Upper lobe of left lung (tissue), 6 donors: ENCODE data around the gene PLCH2. TPM values are rescaled to one million over a fixed set of nuclear protein-coding genes. Genes with fewer than 3 reads are reported as not detected.

ENCODE experiments used
- ATAC-seq, 2 donors: fragments of 200-7000 bp; cut with Tn5 transposase; one replicate each; pipeline ENCODE4 v1.9.1; 2022; ENCODE audit warnings: mild to moderate bottlenecking in 2 of 2, moderate library complexity in 2 of 2; ENCODE audit not compliant: low FRiP score in 2 of 2
- DNase-seq, 2 donors: peaks; one replicate each; pipeline ENCODE4 v3.0.0-alpha.2; 2019 to 2020
- H3K27ac ChIP-seq, 4 donors: fragments of 200-600 bp; sonication (generic); one replicate each; pipeline ENCODE4 v1.5.1; 2016 to 2019
- H3K27me3 ChIP-seq, 4 donors: fragments of 200-600 bp; sonication (generic); one replicate each; pipeline ENCODE4 v1.5.1; 2017 to 2019
- H3K36me3 ChIP-seq, 4 donors: fragments of 200-600 bp; sonication (generic); one replicate each; pipeline ENCODE4 v1.5.1; 2016 to 2019
- H3K4me1 ChIP-seq, 4 donors: fragments of 200-600 bp; sonication (generic); one replicate each; pipeline ENCODE4 v1.5.1; 2018 to 2019
- H3K4me3 ChIP-seq, 4 donors: fragments of 200-600 bp; sonication (generic); one replicate each; pipeline ENCODE4 v1.5.1; 2017 to 2019; ENCODE audit warnings: mild to moderate bottlenecking in 2 of 4, moderate library complexity in 1 of 4
- H3K9me3 ChIP-seq, 4 donors: fragments of 200-600 bp; sonication (generic); one replicate each; pipeline ENCODE4 v1.5.1; 2018 to 2019
- EP300 ChIP-seq, 4 donors: sonication (generic); formaldehyde crosslinking; IDR thresholded peaks; one replicate each; pipeline ENCODE4 v1.5.1; 2017; ENCODE audit warnings: antibody characterized with exemption in 4 of 4, control low read depth in 2 of 4
- POLR2A ChIP-seq, 4 donors: fragments of 450-650 bp; IDR thresholded peaks; one replicate each; pipeline ENCODE4 v1.5.1; 2016 to 2017; ENCODE audit warnings: antibody characterized with exemption in 4 of 4, mild to moderate bottlenecking in 2 of 4
- POLR2AphosphoS5 ChIP-seq, 2 donors: sonication (generic); formaldehyde crosslinking; IDR thresholded peaks; one replicate each; pipeline ENCODE4 v1.5.1; 2017; ENCODE audit warnings: antibody characterized with exemption in 2 of 2
- WGBS, 2 donors: methylation state at CpG; one replicate each; pipeline ENCODE4 v1.1.5; 2017 to 2018; 5-methylcytosine and 5-hydroxymethylcytosine counted together
- total RNA-seq, 6 donors: library from RNA; depleted of rRNA in 4 of 6; stranded (reverse); fragments of >200 nt in 4 of 6; gene quantifications; one replicate each; pipeline versions ENCODE4 v1.1.0 to v1.2.1, GENCODE V29; 2016 to 2021
- TF ChIP-seq, protein P1 (sequence below), 6 experiments: fragments of 450-650 bp in 4 of 6; fragments of 200-600 bp in 2 of 6; sonication (generic) in 2 of 6; IDR thresholded peaks; one replicate each; pipeline ENCODE4 v1.5.1; 2016 to 2019; ENCODE audit warnings: antibody characterized with exemption in 6 of 6
- donor health status: DM: no; HTN: no; CAD: no; lungs with moderate emphysema.
- donor health status: DM: no; HTN: yes; CAD: no; lungs with severe emphysema.

The PLCH2 gene
- total RNA-seq, 6 donors from 2014 or later = 1.5 to 7.3 (median 3.4) TPM

DNA sequence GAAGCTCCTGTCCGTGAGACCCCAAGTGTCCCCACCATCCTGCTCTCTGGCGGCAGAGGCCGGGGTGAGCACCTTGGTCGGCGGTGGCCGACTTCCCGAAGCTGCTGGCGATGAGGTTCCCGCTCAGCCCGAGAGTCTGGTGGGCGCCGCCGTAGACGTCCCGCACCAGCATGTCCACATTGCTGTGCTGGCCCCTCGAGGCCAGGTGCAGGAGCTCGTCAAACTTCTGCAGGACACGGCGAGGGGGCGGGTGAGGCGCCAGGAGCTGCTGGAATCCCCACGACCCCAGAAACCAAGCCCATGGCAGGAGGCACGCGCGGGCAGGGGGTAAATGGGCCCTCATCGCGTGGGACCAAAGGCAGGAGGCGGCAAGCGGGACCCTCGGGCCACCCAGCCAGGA is 43.6 kb downstream of the PLCH2 start:
- no peak for TF ChIP-seq POLR2A (IDR thresholded peaks at IDR 0.05)
- TF ChIP-seq, protein P1, sequence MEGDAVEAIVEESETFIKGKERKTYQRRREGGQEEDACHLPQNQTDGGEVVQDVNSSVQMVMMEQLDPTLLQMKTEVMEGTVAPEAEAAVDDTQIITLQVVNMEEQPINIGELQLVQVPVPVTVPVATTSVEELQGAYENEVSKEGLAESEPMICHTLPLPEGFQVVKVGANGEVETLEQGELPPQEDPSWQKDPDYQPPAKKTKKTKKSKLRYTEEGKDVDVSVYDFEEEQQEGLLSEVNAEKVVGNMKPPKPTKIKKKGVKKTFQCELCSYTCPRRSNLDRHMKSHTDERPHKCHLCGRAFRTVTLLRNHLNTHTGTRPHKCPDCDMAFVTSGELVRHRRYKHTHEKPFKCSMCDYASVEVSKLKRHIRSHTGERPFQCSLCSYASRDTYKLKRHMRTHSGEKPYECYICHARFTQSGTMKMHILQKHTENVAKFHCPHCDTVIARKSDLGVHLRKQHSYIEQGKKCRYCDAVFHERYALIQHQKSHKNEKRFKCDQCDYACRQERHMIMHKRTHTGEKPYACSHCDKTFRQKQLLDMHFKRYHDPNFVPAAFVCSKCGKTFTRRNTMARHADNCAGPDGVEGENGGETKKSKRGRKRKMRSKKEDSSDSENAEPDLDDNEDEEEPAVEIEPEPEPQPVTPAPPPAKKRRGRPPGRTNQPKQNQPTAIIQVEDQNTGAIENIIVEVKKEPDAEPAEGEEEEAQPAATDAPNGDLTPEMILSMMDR (IDR thresholded peaks at IDR 0.05) = no peak
- TF ChIP-seq EP300 (IDR thresholded peaks at IDR 0.05) = no peak
- no peak for TF ChIP-seq POLR2AphosphoS5 (IDR thresholded peaks at IDR 0.05)
- H3K27me3 ChIP-seq = no peaks in the 10 kb centered on the region
- no peak overlapping the region for H3K4me3 ChIP-seq
- H3K9me3 ChIP-seq = no peaks in the 10 kb centered on the region
- H3K36me3 ChIP-seq = peaks cover 42 to 71% (median 69%) of the 10 kb centered on the region in 4 donors
- DNase-seq (peak in 1 of 2 donors; percentile 83), ATAC-seq (no peak)
- H3K4me1 ChIP-seq = peaks cover 17 to 21% (median 18%) of the 10 kb centered on the region in 4 donors
- H3K27ac ChIP-seq = no peak overlapping the region
- WGBS, 2 donors = 92 to 99% methylated on average over 15 to 19 of the region's 30 CpGs

DNA sequence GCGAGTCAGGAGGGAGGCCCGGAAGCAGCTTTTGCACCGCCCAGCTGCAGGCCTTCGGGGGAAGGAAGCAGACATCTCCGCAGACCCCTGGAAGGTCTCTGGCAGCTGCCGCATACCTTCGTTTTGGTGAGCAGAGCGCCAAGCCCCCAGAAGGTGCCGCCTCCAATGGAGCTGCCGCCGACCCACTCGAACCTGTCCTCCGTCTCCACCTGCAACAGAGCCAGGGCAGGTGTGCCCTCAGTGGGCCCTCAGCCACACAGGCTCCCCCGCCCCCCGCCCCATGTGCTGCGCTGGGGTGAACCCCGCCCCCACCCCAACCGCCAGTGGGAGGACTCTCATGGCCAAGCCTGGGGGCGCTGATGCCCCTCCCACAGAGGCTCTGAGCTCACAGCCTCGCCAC is 44.1 kb downstream of the PLCH2 start:
- no peak overlapping the region for H3K4me3 ChIP-seq
- H3K4me1 ChIP-seq = peaks cover 22 to 26% (median 23%) of the 10 kb centered on the region in 4 donors
- H3K36me3 ChIP-seq = peaks cover 42 to 66% (median 64%) of the 10 kb centered on the region in 4 donors
- ATAC-seq (no peak), DNase-seq (peak in 1 of 2 donors; percentile 68)
- no peaks in the 10 kb centered on the region for H3K9me3 ChIP-seq
- WGBS, 2 donors = 94 to 100% methylated on average over 1 to 18 of the region's 20 CpGs
- TF ChIP-seq EP300 (IDR thresholded peaks at IDR 0.05) = no peak
- no peak for TF ChIP-seq POLR2AphosphoS5 (IDR thresholded peaks at IDR 0.05)
- TF ChIP-seq, protein P1 (IDR thresholded peaks at IDR 0.05) = no peak
- no peak for TF ChIP-seq POLR2A (IDR thresholded peaks at IDR 0.05)
- H3K27ac ChIP-seq = no peak overlapping the region
- no peaks in the 10 kb centered on the region for H3K27me3 ChIP-seq

DNA sequence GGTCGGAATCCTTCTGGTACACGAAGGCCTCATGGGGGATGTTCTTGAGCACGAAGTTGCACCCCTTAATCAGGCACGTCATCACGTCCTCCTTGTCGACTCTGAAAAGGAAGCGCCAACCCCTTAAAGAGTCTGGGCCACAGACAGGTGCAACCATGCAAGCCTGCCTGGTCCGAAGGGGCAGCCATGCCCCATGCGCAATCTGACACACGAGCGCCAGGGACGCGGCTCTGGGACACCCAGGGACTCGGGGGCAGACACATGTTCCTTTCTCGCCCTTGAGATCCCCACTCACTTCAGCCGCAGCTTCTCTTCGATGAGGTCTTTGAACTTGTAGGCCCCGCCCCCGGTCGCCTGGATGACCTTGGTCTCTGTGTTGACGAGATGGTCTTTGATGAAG is 44.7 kb downstream of the PLCH2 start:
- Histone ChIP-seq H3K36me3 (peaks cover 42 to 60% (median 58%) of the 10 kb centered on the region in 4 donors), H3K4me3 (no peak overlapping the region), H3K9me3 (no peaks in the 10 kb centered on the region), H3K27me3 (no peaks in the 10 kb centered on the region), H3K27ac (no peak overlapping the region), H3K4me1 (peaks cover 26 to 30% (median 29%) of the 10 kb centered on the region in 4 donors)
- TF ChIP-seq POLR2AphosphoS5 (IDR thresholded peaks at IDR 0.05) = no peak
- TF ChIP-seq, protein P1 (IDR thresholded peaks at IDR 0.05) = no peak
- TF ChIP-seq EP300 (IDR thresholded peaks at IDR 0.05) = no peak
- no peak for TF ChIP-seq POLR2A (IDR thresholded peaks at IDR 0.05)
- DNase-seq (peak in 1 of 2 donors; percentile 59), ATAC-seq (no peak)
- WGBS, 2 donors = 93 to 98% methylated on average over 11 to 21 of the region's 21 CpGs

DNA sequence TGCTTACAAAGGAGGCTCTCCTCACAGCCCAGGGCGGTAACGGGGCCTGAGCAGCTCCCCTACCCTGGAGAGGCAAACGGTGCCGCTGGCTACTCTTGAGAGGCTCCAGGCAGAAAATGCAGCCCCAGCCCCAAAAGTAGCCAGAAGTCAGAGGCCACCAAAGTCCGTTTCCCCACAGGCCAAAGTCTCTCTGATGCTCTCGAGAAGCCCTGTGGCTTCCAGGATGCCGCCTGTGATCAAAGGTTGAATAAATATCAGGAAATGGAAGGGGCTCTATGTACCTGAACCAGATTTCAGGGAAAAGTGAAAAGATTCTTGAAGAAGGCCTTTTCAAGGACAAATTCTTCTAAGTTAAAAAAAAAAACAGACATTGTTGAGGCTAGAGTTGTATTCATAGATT is 46.1 kb downstream of the PLCH2 start:
- no peak overlapping the region for H3K4me3 ChIP-seq
- DNase-seq = peak in 1 of 2 donors; percentile 25
- H3K9me3 ChIP-seq = no peaks in the 10 kb centered on the region
- no peaks in the 10 kb centered on the region for H3K27me3 ChIP-seq
- H3K36me3 ChIP-seq = peaks cover 38 to 46% (median 45%) of the 10 kb centered on the region in 4 donors
- ATAC-seq = no peak
- H3K27ac ChIP-seq = no peak overlapping the region
- 91 to 96% methylated on average over 7 of the region's 7 CpGs for WGBS, 2 donors
- H3K4me1 ChIP-seq = peaks cover 33 to 38% (median 36%) of the 10 kb centered on the region in 4 donors
- no peak for TF ChIP-seq POLR2A (IDR thresholded peaks at IDR 0.05)
- TF ChIP-seq, protein P1 (IDR thresholded peaks at IDR 0.05) = no peak
- no peak for TF ChIP-seq POLR2AphosphoS5 (IDR thresholded peaks at IDR 0.05)
- no peak for TF ChIP-seq EP300 (IDR thresholded peaks at IDR 0.05)
